Measurements from ENCODE around the gene NPHP1.
"Not testable (repeated sequence)": the region's sequence is repeated elsewhere in the genome, so short reads cannot be mapped to it uniquely, and the experiment has no call there.

The NPHP1 gene

DNA sequence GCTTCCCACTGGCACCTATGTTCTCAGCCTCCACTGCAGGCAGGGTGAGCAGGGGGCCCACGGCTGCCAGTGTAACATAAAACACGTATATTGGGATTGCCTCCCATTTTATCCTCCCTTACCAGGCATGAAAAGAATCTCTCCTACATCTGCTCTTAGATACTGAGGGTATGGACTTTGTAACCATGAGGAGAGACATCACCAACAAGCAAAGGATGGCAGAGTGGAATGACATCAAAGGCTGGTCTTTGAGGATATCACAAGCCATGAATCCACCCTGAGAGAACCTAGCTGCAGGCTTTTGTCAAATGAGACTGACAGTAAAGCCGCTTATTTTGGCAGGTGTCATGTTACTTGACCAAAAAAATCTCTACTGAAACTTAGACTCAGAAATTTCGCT, 7.4 kb downstream of the NPHP1 start:
- no peak for DNase-seq (ENCODE audit: low read depth)

DNA sequence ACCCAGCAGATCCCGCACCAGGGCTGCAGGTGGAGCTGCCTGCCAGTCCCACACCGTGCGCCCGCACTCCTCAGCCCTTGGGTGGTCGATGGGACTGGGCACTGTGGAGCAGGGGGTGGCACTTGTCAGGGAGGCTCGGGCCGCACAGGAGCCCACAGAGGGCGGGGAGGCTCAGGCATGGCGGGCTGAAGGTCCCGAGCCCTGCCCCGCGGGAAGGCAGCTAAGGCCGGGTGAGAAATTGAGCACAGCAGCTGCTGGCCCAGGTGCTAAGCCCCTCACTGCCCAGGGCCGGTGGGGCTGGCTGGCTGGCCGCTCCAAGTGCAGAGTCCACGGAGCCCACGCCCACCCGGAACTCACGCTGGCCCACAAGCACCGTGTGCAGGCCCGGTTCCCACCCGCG, 14.6 kb downstream of the NPHP1 start:
- DNase-seq (ENCODE audit: low read depth) = not testable (repeated sequence)

DNA sequence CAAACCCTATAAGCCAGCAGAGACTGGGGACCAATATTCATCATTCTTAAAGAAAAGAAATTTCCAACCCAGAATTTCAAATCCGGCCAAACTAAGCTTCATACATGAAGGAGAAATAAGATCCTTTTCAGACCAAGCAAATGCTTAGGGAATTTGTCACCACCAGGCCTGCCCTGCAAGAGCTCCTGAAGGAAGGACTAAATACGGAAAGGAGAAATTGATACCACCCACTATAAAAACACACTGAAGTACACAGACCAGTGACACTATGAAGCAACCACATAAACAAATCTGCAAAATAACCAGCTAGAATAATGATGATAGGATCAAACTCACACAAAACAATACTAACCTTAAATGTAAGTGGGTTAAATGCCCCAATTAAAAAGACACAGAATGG, 22.4 kb downstream of the NPHP1 start:
- no peak for DNase-seq (ENCODE audit: low read depth)

DNA sequence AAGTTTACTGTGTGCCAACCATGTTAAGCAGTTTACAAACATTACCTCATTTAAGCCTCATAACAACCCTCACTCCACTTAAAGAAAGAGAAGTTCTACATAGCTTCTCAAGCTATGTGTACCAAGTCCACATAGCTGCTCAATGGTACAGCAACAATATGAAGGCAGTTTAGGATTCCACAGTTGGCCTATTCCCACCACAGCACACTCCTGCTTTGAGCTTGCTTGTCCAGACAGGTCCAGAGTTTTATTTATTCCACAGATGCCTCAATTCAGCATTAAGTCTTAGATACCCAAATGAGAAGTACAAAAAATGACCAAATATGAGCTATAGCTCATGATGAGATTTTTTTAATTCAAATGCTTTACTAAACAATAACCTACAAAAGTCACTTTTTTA, 24.8 kb downstream of the NPHP1 start:
- no peak for DNase-seq (ENCODE audit: low read depth)

DNA sequence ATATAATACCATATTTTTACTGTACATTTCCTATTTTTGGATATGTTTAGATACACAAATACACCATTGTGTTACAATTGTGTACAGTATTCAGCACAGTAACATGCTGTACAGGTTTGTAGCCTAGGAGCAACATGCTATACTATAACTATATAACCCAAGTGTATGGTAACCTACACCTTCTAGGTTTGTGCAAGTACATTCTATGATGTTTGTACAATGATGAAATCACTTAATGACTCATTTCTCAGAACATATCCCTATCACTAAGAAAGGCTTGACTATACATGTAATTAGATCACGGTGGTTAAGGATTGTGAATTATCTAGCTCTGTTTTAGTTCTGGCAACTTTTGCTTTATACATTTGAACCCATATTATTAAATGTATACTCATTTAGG, 31.3 kb downstream of the NPHP1 start:
- no peak for DNase-seq (ENCODE audit: low read depth)

DNA sequence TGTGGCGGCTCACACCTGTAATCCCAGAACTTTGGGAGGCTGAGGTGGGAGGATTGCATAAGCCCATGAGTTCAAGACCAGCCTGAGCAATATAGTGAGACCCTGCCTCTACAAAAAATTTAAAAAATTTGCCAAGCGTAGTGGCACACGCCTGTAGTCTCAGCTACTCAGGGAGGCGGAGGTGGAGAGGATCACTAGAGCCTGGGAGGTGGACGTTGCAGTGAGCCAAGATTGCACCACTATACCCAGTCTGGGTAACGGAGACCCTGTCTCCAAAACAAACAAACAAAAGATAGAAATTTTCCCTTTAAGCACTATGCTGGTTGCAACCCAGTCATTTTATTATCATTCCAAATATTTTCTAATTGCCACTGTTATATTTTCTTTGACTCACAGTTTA, 32.3 kb downstream of the NPHP1 start:
- no peak for DNase-seq (ENCODE audit: low read depth)

DNA sequence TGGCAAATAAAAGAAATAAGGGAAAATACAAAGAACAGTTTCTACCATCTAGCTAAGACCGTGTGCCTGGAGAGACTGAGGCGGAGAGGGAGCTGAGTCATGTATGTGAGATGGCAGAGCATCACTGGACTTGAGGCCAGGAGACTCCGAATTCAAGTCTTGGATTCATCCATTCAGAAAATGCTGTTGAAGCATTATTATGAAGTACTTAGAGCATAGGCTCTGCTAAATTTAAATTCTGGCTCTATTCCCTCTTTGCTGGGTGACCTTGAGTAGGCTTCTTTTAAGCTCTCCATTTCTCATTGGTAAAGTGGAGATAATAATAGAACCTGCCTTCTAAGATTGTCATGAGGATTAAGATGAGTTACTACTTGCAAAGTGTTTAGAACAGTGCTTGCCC, 34.7 kb downstream of the NPHP1 start:
- no peak for DNase-seq (ENCODE audit: low read depth)

DNA sequence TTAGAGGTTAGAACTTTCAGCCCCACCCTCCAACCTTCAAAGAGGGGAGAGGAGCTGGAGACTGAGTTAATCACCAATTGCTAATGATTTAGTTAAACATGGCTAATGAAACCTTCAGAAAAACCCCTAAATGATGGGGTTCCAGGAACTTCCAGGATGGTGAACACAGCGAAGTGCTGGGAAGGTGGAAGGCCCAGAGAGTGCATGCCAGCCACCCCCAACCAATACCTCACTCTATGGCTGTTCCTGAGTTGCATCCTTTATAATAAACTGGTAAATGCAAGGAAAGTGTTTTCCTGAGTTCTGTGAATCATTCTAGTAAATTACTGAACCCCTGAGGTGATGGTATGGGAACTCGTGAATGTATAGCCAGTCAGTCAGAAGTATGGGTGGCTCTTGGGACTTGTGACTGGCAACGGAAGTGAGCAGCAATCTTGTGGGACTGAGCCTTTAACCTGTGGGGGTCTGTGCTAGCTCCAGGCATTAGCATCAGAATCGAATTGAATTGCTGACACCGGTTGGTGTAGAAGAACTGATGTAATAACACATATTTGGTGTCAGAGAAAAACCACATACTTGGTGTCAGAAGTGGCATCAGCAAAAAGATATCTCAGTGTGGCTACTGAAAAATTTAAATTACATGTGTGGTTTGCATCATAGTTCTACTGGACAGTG, 37.4 kb downstream of the NPHP1 start:
- no peak for DNase-seq (ENCODE audit: low read depth)

DNA sequence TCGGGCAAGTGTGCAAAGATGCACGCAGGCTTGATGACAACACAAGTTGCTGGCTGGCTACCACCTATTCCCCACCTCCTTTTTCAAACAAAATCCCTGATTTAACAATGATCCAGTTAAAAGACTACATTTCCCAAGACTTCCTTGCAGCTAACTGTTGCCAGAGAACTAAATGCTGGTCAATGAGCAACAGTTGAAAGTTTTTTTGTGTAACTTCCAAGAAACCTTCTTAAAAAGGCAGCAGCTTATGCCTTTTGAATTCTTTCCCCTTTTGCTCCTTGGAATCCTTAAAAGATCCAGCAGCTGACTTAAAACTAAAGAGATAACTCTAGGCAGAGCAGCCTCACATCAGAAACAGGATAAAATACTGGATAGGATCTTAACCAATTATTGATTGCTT, 38.5 kb downstream of the NPHP1 start:
- DNase-seq (ENCODE audit: low read depth) = no peak

DNA sequence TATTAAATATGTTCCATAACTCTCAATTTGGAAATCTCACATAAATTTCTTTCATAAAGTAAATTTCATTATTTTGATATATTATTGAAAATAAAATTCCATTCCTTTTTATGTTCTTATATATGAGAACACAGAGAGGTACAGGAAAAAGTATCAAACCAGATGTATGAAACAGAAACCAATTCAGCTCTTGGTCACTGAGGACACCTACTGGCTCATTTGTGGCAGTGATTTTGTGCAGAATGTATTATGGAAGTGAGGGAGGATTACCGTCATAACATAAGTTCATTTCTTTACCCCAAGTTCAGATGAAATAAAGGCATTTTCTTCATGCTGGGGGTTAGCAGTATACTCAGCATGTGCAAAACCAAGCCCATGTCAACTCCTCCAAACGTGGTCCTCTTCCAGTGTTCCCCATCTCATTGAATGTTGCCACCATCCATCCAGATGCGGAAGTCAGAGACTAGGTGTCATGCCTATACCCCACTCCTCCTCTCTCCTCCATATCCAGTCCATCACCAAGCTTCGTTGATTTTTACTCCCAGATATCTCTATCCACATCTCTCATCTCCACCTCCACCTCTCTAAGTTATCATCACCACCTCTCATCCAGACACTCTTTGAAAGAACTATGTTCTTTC, 47.5 kb downstream of the NPHP1 start:
- no peak for DNase-seq (ENCODE audit: low read depth)

DNA sequence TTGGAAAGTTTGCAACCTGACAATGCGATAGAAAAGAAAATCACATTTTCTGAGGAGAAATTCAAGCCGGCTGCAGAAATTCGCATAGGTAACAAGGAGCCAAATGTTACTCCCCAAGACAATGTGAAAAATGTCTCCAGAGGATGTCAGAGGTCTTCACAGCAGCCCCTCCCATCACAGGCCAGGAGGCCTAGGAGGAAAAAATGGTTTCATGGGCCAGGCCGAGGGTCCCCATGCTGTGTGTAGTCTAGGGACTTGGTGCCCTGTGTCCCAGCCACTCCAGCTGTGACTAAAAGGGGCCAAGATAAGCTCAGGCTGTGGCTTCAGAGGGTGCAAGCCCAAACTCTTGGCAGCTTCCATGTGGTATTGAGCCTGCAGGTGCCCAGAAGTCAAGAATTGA, 50.0 kb downstream of the NPHP1 start:
- DNase-seq (ENCODE audit: low read depth) = not testable (repeated sequence)

DNA sequence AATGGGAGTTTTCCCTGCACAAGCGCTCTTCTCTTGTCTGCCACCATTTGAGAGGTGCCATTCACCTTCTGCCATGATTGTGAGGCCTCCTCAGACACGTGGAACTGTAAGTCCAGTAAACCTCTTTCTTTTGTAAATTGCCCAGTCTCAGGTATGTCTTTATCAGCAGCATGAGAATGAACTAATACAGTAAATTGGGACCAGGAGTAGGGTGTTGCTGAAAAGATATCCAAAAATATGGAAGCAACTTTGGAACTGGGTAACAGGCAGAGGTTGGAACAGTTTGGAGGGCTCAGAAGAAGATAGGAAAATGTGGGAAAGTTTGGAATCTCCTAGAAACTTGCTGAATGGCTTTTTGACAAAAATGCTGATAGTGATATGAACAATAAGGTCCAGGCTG, 50.6 kb downstream of the NPHP1 start:
- DNase-seq (ENCODE audit: low read depth) = not testable (repeated sequence)

DNA sequence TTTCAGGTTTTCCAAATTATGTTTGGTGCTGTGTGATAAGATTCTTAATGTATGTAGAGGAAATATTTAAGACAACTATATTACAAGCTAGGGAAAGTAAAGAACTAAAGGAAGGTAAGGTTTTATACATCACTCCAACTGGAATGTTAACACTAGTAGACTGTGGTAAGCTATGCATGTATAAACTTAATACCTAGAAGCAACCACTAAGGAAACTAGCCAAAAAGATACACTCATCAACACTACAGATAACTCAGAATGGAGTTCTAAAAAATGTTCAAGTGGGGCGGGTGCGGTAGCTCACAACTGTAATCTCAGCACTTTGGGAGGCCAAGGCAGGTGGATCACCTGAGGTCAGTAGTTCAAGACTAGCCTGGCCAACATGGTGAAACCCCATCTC, 51.4 kb downstream of the NPHP1 start:
- DNase-seq (ENCODE audit: low read depth) = no peak

DNA sequence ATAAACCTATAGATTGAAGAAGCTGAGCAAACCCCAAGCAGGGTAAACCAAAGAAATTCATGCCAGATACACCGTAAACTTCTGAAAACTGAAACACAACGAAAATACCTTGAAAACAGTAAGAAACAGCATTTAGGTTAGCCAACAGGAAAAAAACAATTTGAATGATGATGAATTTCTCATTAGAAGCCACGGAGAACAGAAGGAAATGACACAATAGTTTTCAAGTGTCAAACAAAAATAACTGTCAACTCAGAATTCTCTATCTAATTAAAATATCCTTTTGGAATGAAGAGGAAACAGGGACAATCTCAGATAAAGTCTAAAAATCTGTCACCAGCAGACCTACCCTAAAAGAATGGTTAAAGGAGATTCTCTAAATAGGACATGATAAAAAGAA, 51.9 kb downstream of the NPHP1 start:
- DNase-seq (ENCODE audit: low read depth) = no peak

DNA sequence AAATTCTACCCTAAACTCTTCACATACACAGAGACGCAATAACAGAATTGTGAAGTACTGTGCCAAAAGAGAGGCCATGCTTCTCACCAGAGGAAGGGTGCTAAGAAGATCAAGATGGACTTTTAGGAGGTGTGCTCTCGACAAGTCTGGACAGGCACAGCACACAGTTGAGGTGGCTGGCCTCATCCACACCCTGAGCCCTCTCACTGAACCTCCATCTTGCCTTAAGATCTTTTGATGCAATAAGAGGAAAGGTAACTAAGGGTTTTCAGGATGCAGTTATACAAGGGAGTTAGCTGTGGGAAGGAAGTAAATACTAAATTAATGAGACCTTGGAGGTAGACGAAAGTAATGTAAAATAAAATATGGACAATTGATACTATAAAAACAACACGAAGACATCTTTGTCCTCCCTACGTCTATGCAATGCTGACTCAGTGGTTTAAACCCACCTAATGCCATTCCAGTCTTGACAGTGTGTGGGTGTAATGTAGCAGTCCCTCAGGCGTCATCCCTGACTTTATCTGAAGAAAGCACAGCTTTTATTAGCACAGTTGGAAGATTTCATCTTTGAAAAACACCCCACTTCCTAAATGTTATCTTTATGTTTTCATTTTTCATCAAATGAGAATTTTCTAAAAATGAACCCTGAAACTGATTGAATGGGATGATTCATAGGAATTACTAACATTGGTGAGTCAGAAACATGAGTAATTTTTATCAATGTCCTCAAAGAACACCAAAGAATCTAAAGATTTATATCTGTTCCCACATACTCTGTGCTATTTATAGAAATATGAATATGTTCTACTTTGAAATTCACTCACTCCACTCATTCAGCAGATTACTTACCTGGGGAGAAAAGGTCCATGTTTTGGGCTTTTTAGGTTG, 55.2 kb downstream of the NPHP1 start:
- no peak for DNase-seq (ENCODE audit: low read depth)

DNA sequence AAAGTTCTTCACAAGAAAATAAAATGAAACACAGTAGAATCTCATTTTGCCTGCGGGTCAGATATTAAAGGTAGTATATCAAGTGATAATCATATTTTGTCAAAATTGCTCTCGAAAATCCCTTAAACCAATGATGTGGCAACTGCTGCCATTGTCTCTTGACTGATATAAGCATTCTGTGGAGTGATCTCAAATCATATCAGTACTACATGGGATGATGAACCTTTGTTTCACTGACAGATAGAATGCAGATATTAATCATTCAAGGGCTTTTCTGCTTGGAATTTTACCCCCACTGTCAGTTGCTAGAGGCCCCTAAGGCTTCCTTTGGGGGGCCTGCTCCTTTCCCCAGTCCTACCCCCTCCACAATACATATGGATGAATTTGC, 57.9 kb downstream of the NPHP1 start:
- no peak for DNase-seq (ENCODE audit: low read depth)

DNA sequence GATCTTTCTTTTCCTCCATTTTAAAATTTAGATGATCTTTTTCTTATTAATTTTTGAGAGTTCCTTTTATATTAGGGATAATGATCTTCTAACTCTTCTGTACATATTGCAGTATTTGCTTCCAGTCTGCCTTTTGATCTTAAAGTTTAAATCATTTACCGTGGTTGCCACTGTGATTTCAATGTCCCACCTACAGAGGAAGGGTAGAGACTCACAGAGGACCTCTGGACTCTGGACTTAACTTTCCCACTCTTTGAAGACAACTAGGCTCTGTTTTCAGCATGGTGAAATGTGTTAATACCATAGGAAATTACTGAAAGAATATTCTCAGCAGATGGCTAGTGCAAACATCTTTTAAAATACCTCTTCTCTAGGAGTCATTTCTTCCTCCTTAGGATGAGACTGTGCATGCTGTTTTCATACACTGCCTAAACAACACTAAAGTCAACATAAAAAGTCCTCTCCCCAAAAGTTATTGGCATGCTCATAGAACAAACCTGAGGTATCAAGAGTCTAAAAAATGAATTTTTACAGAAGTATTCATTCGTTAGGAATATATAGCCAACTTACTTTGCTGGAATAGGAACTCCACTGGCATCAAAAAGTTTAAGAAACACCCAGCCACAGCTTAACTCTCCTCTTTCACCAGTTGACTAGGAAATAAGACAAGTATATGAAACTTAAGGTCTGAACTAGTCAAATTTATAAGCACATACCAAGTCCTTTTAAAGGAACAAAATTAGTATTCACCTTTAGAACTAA, 58.4 kb downstream of the NPHP1 start:
- DNase-seq (ENCODE audit: low read depth) = no peak

DNA sequence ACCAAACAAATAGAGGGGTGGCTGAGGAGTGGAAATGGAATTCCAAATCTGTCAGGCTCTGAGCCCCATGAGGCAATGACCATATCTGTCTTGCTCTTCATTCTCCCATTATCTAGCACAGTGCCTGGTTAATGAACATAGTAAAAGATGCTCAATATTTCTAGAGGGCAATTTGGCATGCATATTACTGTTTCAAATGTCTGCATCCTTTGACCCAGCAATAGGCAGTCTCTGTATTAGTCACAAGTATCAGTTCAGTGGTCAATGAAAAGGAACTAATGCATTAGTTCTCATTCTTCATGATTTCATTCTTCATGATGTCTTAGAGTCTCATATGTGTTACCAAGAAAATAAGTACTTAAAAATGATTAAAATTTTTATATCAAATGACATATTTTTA, 60.8 kb downstream of the NPHP1 start:
- no peak for DNase-seq (ENCODE audit: low read depth)

DNA sequence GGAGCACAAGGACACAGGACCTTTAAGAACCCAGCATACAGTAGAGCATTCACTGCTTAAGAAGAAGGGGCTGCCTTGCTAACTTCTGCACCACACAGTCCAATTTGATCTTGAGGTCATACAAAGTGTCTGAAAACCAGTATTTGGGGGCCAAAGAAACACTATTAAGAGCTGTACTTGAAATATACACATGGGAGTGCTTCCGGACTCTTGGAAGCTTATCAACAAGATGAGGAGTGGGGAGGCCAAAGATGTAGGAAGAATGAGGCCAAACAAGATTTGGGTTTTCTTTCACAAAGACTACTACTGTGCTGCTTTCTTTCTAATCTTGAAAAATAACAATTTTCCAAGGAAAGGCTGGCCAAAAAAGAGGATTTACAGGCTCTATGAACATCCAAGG, 64.4 kb downstream of the NPHP1 start:
- no peak for DNase-seq (ENCODE audit: low read depth)

DNA sequence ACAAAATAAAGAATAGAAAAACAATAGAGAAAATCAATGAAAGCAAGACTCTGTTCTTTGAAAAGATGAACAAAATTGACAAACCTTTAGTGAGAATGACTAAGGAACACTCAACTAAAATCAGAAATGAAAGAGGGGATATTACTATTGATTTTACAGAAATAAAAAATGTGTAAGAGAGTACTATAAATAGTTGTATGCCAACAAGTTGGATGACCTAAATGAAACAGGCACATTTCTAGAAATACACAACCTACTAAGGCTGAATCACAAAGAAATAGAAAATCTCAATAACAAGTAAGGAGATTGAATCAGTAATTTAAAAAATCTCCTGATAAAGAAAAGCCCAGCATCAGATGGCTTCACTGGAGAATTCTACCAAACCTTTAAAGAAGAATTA, 70.8 kb downstream of the NPHP1 start:
- DNase-seq (ENCODE audit: low read depth) = no peak

DNA sequence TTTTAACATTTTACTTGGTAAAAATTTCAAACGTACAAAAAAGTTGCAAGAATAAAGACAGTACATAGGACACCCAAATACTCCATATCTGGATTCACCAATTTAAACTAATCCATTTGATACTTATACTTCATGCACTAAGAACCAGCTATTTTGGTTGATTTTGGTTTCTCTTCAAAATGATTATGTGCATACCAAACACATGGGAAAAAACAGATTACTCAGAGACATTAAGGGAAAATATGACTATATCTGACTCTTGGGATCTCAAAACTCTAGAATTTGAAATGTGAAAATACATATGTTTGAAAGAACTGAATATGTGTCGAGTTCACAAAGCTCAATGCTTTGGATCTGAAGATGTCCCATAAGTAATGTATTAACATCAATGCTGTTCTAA, 73.6 kb downstream of the NPHP1 start:
- no peak for DNase-seq (ENCODE audit: low read depth)

DNA sequence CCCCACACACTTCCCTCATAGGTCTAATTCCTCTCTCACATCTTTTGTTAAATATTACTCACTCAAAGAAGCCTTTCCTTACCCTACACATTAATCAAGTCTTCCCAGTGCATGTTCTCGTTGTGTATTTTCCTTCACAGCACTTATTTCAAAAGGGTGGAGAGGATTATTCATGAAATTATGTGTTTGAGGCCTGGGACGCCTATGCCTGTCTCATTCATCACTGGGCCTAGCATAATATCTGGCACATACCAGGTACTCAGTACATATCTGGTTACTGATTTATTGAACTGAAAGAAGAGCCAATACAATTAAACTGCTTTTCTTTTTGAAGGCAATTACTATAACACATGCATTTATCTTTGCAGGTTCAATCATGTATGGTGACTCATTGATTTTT, 74.1 kb downstream of the NPHP1 start:
- no peak for DNase-seq (ENCODE audit: low read depth)

DNA sequence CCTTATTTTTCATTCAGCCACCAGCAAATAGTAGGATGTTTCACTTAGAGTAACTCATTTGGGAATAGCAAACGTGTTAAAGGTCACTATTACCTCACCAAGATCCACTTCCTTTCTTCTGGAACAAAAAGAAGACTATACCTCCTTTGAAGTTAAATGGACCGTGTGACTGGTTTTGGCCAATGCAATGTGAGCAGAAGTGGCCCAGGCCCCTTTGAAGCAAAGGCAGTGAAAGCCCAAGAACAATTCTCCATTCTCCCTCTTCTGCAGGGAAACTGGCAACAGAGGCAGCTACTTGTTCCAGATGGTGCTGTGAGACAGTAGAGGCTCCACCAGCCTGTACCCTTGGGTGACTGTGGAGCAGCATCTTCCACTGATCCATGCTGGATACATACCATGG, 77.9 kb downstream of the NPHP1 start:
- DNase-seq (ENCODE audit: low read depth) = no peak

All from activated T-cell treated with anti-CD3 and anti-CD28 coated beads for 48 hours (primary cell).